ENCODE results near the gene CHAF1B.
A peak's percentile ranks its signal among the peaks of the same experiment; 100 is the strongest.
"Not testable (repeated sequence)": the region's sequence is repeated elsewhere in the genome, so short reads cannot be mapped to it uniquely, and the experiment has no call there.

Gene CHAF1B

GRCh38 chr21:36385233-36386030, at the start of gene CHAF1B:
Gene CHAF1B, plus strand, starts transcription at chr21:36385392. Its CDS starts 745 bp downstream, at chr21:36386137.
- DNase-seq, result peak; percentile 55 to 85 (median 77)

- DNase-seq, result no peak
Measured at GRCh38 chr21:36337099-36337509, 48.1 kb upstream of the CHAF1B start.

GRCh38 chr21:36338975-36339374, 46.2 kb upstream of the CHAF1B start:
- DNase-seq, result no peak

GRCh38 chr21:36342581-36342980, 42.6 kb upstream of the CHAF1B start:
- not testable (repeated sequence) for DNase-seq

- DNase-seq, result no peak
Measured at GRCh38 chr21:36344931-36345330, 40.3 kb upstream of the CHAF1B start.

GRCh38 chr21:36347278-36347961, 37.8 kb upstream of the CHAF1B start:
- DNase-seq, result no peak

- DNase-seq, result no peak
Measured at GRCh38 chr21:36347962-36348328, 37.2 kb upstream of the CHAF1B start.

GRCh38 chr21:36349315-36349714, 35.9 kb upstream of the CHAF1B start:
- DNase-seq, result no peak

- DNase-seq, result no peak
Measured at GRCh38 chr21:36350282-36350910, 34.8 kb upstream of the CHAF1B start.

- DNase-seq, result no peak
Measured at GRCh38 chr21:36354918-36355680, 30.1 kb upstream of the CHAF1B start.

GRCh38 chr21:36355868-36356267, 29.3 kb upstream of the CHAF1B start:
- DNase-seq, result no peak

GRCh38 chr21:36359185-36359584, 26.0 kb upstream of the CHAF1B start:
- DNase-seq, result no peak

- no peak for DNase-seq
Measured at GRCh38 chr21:36369064-36369685, 16.0 kb upstream of the CHAF1B start.

GRCh38 chr21:36375994-36376393, 9.2 kb upstream of the CHAF1B start:
- DNase-seq, result no peak

- no peak for DNase-seq
Measured at GRCh38 chr21:36377391-36377842, 7.8 kb upstream of the CHAF1B start.

- DNase-seq, result no peak
Measured at GRCh38 chr21:36379251-36379650, 5.9 kb upstream of the CHAF1B start.

GRCh38 chr21:36381841-36382589, 3.2 kb upstream of the CHAF1B start:
- no peak for DNase-seq

GRCh38 chr21:36382722-36383121, 2.5 kb upstream of the CHAF1B start:
- not testable (repeated sequence) for DNase-seq

GRCh38 chr21:36384885-36385232, 333 bp upstream of the CHAF1B start:
- no peak for DNase-seq

- no peak for DNase-seq
Measured at GRCh38 chr21:36386031-36386642, 945 bp downstream of the CHAF1B start.

- no peak for DNase-seq
Measured at GRCh38 chr21:36388096-36388495, 2.9 kb downstream of the CHAF1B start.
